ENCODE measurements around the gene SLCO4A1. TPM values are rescaled to one million over a fixed set of nuclear protein-coding genes. Genes with fewer than 3 reads are reported as not detected.
"Not testable (repeated sequence)": the region's sequence is repeated elsewhere in the genome, so short reads cannot be mapped to it uniquely, and the experiment has no call there.

Gene SLCO4A1
- total RNA-seq, 1 donor: 15.3 TPM

DNA sequence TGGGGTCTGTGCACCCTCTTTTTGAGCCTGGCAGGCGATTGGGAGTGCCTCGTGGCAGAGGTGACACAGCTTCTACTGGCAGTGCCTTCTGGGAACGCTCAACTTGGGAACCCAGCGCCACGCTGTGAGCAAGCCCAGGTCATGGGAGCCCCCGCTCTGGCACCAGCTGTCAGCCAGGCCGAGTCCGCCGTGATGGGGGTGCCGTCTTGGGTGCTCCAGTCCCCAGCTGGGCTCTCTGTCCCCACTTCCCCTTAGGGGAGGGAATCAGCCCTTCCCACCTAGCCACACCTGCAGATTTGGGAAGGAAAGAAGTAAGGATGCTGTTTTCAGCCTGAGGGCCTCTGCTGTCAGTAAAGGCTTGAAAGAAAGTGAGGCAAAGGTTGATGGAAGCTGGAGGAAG is 35.4 kb downstream of the SLCO4A1 start:
- no peak for DNase-seq (ENCODE audit: low read depth in 2 of 3, low spot score in 2 of 3)

DNA sequence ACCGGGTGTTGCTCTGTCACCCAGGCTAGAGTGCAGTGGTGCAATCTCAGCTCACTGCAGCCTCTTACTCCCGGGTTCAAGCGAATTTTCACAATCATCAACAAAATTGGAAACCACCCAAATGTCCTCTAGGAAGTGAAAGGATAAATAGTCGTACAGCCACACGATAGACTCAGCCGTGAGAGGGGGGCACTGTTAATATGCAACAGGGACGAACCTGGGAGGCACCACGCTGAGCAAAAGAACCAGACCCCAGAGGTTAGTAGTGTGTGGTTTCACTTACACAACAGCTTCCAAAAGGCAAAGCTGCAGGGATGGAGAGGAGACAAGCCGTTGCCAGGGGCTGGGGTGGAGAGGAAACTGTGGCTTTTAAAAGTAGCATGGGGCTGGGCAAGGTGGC is 36.2 kb downstream of the SLCO4A1 start:
- DNase-seq (ENCODE audit: low read depth in 2 of 3, low spot score in 2 of 3): peak in 1 of 3 donors; percentile 42

DNA sequence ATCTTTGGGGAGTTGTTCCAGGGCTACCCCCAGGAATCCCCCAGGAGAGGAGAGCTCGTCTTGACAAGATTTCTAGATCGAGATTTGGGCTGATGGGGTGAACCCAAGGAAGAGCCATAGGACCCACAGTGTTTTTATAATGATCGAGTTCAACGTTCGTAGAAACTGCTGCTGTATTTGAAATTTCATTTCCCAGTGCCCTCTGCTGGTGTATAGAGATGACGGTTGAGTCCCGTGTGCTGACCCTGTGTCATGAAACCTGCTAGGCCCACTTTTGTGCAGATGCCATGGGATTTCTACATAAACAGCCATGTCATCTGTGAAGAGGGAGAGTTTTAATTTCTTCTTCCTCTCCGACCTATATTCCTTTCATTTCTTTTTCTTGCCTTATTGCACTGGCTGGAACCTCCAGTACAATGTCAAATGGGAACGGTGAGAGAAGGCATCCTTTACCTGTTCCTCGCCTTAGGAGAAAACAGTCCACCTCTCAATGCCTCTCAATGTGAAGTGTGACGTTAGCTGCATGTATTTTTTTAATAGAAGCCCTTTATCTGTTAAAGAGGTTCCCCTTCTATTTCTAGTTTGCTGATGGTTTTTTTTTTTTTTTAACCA is 37.8 kb downstream of the SLCO4A1 start:
- DNase-seq (ENCODE audit: low read depth in 2 of 3, low spot score in 2 of 3): no peak

DNA sequence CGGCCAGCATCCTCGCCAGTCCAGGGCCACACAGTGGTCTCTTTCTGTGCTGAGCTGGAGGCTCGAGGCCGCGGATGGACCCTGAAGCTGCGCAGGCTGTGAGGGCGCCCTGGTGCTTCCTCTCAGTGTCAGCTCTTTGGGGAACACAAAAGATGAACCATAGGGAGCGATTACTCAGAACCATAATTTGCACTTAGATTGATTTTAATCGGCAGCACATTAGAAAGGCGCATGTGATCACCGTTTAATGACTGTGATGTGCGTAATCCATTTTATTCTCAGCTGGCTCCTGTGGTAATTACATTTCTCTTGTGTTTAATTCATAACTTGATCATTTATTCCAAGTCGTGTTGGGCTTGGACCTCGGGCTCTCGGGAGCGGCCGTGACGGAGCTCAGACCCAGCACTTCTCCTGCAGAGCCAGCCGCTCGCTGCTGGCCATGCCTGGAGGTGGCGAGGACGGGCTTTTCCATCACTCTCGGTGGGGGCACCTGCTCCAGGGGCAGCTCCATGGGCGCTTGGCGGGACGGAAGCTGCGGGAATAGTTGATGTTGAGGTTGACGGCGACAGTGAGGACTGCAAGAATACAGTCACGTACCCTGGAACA is 40.7 kb downstream of the SLCO4A1 start:
- no peak for DNase-seq (ENCODE audit: low read depth in 2 of 3, low spot score in 2 of 3)

DNA sequence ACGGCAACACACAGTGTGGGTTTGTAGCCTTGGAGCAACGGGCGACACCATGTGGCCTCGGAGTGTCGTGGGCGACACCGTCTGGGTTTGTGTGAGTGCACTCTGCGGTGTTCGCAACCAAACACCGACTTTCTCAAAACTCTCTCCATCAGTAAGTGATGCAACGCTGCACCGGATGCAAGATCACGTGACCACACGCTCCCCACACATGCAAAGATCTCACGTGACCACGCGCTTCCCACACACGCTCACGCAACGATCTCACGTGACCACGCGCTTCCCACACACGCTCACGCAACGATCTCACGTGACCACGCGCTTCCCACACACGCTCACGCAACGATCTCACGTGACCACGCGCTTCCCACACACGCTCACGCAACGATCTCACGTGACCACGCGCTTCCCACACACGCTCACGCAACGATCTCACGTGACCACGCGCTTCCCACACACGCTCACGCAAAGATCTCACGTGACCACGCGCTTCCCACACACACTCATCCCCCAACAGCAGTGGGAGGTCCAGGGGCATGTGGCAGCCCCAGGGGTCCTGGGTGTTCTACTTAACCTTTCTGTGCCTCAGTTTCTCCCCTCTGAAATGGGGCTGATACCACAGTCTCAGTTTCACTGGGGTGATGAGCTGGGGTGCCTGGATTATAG is 41.5 kb downstream of the SLCO4A1 start:
- DNase-seq (ENCODE audit: low read depth in 2 of 3, low spot score in 2 of 3): not testable (repeated sequence)

DNA sequence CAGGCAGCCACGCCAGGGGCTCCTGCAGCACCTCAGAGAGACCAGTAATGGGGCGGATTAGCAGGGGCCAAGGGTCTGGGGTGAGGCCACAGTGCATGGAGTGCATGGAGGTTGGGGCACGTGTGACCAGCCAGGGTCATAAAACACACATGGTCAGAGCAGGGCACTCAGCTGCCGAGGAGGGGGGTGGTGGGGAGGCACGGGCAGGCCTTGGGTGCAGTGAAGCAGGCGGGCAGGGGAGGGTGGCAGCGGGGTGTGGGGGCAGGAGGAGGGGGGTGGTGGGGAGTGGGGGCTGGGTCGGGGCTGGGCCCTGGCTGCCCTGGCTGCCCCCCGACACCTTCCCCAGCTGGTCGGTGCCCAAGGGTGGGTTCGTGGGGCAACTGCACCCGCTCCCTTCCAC is 42.7 kb downstream of the SLCO4A1 start:
- no peak for DNase-seq (ENCODE audit: low read depth in 2 of 3, low spot score in 2 of 3)

DNA sequence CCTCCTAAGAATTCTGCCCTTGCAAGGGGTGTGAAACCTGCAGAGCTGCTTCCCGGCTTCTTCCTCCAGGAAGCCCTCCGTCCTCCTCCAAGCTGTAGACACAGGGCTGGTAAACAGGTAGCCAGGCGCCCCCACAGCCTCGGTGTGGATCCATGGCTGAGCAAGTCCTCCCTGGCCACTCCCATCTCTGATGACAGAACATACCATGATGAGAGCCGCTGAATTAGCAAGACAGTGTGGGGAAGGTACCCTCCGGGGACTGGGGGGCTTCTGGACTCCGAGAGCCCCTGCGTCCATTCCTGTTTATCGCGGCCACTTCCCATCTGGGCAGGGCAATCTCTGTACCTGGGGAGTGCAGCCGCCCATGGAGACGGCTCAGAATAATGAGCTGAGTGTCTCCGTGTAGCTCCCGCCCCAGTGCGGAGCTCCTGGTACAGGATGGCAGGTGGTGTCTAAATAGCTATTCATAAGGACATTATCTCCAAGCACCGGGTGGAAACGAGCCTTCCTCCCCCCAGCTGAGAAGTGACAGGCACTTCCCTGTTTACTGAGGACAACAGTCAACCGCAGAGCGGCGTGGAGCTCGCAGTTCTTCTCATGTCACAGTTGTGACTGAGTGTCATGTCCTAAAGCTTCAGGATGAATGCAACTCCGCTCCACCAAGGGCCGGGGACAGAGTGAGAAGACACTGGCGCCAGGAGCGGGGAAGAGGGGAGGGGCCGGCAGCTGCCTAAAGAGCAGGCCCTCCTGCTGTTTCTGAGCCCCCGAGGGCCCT is 43.7 kb downstream of the SLCO4A1 start:
- DNase-seq (ENCODE audit: low read depth in 2 of 3, low spot score in 2 of 3): peak in 2 of 3 donors; percentile 74 to 86

DNA sequence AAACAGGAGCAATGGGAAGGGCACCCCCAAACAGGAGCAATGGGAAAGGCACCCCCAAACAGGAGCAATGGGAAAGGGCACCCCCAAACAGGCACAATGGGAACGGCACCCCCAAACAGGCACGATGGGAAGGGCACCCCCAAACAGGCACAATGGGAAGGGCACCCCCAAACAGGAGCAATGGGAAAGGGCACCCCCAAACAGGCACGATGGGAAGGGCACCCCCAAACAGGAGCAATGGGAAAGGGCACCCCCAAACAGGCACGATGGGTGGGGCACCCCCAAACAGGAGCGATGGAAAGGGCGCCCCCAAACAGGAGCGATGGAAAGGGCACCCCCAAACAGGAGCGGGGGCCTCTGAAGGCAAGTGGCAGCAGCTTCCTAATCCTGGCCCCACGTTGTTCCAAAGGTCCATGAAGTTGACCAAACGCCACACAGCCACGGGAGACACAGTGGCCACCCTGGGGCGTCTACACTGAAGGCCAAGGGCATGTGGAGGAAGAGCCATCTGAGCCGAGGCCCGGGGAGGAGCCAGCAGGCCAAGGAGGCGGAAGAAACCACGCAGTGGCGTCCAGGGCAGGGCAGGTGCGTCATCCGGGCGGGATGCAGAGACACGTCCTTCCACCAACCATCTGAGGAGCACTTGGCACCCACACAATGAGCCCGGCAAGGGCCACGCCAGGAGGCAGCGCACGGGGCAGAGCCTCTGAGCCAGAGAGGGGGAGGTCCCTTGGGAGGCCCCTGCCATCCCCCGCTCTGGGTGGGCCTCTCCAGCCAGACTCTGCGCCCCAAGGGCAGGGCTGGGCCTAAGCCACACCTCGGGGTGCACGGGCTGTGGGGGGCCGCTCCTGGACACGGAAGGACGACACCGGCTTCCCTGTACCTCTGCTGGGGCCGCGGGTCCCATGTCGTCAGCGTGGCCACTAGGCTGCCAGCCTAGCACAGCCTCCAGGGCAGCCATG is 44.8 kb downstream of the SLCO4A1 start:
- no peak for DNase-seq (ENCODE audit: low read depth in 2 of 3, low spot score in 2 of 3)

DNA sequence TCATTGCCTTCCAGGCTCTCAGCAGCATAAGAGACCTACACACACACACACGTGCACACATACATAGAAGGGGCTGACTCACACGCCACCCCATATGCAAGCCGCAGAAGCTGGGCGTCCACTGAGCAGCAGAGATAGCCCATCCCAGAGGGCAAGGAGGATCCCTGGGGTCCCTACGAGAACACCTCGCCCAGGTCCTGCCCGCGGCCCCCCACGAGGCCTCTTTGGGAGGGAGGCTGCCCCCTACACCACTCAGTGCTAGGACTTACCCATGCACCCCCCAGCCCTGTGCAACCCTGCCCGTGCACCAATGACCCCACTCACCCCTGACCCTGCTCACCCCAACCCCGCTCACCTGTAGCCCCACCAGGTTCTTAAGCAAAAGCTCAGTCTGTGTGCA is 45.8 kb downstream of the SLCO4A1 start:
- no peak for DNase-seq (ENCODE audit: low read depth in 2 of 3, low spot score in 2 of 3)

DNA sequence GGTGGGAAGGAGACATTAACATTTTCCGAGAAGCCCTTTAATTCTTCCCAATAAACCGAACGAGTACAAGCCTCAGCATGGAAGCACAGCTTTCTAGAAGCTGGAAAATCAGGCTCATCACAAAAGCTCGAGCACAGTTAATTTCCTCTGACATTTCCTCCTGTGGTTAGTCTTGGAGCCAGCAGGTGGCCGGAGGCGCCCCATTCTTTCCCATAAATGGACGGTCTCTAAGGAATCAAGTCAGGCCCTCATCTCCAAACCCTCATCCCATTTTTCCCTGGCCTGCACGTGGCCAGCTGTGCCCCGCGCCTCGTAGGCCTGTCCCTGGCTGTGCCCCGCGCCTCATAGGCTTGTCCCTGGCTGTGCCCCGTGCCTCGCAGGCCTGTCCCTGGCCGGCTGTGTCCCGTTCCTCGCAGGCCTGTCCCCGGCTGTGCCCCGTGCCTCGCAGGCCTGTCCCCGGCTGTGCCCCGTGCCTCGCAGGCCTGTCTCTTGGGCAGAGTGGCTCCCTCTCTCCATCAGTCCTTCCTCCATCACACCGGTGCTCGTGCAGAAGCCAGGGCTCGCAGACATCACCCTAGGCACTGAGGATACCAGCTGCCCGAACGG is 46.7 kb downstream of the SLCO4A1 start:
- DNase-seq (ENCODE audit: low read depth in 2 of 3, low spot score in 2 of 3): no peak

DNA sequence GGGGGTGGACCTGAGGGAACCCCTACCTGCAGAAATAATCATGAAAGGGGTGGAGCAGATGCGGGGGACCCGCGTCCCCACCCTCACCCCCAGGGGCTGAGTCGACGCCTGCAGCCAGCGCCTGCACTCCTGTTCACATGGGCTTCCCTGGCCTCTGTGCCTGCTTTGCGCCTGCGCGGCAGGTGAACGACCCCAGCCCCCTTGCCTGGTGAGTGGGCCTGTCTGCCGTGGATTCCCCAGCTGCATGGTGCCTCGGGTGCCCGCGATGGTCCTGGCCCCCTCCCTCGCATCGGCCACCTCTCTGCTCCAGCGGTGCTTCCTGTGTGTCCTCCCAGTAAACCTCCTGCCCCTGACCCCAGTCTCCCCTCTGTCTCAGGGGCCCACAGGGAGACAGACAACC is 47.6 kb downstream of the SLCO4A1 start:
- no peak for DNase-seq (ENCODE audit: low read depth in 2 of 3, low spot score in 2 of 3)

DNA sequence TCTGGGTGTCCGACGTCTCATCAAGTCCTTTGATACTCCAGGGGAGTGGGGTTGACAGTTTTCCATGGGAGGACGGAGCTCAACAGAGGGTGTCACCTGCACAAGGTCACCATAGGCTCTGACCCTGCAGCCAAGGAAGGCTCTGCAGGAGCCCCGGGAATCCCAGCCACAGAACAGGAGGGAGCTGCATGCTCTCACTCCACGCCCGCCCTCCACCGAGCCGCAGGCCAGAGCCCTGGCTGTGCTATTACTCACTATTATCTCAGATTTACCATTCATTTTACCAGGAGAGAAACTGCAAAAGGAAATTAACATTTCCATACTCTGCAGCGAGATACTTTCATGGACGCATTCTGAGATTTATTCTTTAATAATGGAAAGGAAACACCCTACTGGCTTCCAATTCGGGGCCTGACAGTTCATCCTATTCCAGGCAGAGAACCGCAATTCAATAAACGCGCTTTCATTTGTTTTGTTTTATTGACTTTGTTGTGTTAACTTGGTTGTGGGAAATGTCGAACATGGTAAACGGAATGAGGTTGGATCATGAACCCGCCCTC is 48.0 kb downstream of the SLCO4A1 start:
- DNase-seq (ENCODE audit: low read depth in 2 of 3, low spot score in 2 of 3): no peak

DNA sequence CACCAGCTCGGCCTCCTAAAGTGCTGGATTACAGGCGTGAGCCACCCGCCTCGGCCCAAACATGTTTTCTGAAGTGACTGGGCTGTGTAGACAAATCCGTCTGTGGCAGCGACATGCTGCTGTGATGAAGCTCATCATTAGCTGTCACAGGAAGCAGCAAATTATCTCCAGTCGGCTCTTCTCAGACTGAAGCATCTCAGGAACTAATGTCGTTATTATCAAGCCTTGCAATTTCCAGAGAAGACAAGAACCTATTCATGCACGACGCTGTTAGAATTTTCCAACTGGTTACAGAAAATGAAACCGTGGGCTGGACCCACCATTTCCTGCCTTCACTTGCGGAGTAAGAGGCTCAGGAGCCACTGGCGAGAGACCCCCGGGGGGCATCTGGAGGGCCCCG is 49.2 kb downstream of the SLCO4A1 start:
- DNase-seq (ENCODE audit: low read depth in 2 of 3, low spot score in 2 of 3): no peak

DNA sequence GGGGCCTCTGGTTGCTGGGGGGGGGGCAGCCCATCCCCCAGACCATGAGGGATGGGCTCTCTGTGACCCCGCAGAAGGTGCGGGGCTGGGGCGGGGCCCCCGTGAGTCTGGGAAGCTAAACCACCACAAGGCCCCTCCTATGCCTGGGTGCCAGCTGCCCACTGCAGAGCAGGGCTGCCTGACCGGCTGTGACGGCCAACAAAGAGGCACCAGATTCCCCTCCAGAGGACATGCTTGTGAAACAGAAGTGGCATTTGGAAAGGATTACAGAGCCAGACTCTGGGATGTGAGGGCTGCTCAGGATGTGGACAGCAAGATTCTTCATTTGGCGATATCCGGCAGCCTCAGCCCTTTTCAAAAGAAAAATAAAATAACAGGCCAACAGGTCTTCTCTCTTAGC is 49.9 kb downstream of the SLCO4A1 start:
- no peak for DNase-seq (ENCODE audit: low read depth in 2 of 3, low spot score in 2 of 3)

DNA sequence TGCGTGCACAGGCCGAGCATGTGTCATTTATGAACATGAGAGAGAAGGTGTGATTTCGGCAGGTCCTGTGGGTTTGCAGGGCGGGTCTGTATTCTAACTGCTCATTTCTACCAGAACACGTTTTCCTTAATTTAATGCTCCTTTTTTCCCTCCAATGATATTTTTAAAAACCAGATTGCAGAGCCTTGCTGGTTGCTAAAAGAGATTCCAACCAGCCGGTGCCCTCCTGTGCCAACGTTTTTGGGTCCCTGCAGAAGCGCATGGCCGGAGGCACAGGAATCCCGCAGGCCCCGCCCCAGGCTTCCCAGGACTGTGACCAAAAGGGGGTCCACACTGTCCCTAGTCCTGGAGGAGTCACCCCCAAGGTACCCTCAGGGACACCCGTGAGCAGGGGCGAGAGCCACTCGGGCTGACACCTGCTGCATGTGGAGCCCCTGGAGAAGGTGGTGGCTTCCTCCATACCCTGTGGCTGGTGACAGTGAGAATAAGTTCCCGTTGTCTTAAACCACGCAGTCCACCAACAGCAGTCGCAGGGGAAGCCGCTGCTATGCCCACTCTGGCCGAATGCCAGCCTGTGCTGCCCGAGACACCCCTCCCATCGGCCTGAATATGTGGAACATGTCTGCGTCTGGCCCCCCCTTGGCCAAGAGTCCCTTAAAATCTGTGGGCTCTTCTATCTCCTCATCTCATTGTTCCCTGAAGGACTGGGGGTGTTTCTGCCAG is 50.7 kb downstream of the SLCO4A1 start:
- peak in 1 of 3 donors; percentile 61 for DNase-seq (ENCODE audit: low read depth in 2 of 3, low spot score in 2 of 3)

DNA sequence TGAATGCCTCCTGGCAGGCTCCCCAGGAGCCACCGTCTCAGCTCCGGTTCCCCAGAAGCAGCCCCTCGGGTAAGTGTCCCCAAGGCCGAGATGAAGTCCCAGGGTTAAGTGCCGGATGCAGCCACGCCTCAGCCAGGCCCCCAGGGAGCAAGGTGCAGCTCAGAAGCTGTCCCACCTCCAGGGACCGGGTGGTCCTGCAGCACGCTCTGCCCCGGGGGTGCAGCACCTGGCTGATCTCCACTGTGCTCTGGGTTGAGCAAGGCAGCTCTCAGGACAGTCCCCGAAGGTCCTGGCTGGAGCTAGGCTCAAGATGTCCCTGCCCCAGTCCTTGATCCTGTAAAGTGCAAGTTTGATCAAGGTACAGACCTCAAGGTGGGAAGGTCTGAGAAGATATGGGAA is 51.2 kb downstream of the SLCO4A1 start:
- no peak for DNase-seq (ENCODE audit: low read depth in 2 of 3, low spot score in 2 of 3)

DNA sequence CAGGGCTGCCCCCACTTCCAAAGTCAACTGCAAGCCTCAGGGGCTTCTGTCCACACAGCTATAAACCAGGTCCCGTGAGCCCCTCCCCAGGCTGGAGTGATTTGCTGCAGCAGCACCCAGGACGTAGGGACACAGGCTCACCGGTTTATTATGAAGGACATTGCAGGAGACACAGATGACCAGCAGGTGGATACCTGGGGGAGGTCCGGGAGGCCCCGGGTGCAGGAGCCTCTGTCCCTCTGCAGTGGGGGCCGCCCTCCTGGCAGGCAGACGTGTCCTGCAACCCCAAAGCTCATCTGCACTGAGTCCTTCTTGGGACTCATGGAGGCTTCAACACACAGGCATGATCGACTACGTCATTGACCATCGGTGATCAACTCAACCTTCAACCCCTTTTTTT is 51.8 kb downstream of the SLCO4A1 start:
- DNase-seq (ENCODE audit: low read depth in 2 of 3, low spot score in 2 of 3): no peak

DNA sequence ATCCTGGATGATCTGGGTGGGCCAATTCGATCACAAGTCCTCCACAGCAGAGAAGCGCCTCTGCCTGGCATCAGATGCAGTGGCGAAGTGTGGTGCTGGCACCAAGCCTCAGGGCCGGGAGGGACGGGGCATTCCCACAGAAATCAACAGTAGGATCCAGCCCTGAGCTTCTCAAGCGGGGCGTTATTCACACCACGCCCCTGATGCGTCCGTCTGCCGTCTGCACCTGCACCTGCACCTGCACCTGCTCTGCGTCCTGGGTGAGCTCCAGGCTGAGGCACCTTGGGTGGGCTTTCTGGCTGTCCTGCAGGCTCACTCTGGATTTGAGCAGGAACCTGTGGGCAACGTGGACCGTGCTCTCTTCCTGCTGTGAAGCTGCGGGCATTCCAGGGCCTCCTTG is 52.6 kb downstream of the SLCO4A1 start:
- no peak for DNase-seq (ENCODE audit: low read depth in 2 of 3, low spot score in 2 of 3)

Data from hematopoietic multipotent progenitor cell (in vitro differentiated cells).